Activated naive CD8-positive, alpha-beta T cell treated with anti-CD3 and anti-CD28 coated beads, Interleukin-2, amount 10 ng/mL, durations not matched to agents 7 days and 5 days (primary cell): ENCODE results near the gene DDX10. TPM values are rescaled to one million over a fixed set of nuclear protein-coding genes. Genes with fewer than 3 reads are reported as not detected.

ENCODE experiments used
- ATAC-seq: fragments of 150-1000 bp; cut with Tn5 transposase; one replicate; pipeline ENCODE4 v1.10.0; 2021; ENCODE audit warnings: low read depth, moderate library complexity
- POLR2A ChIA-PET: fragments of 350-600 bp; sonication (Branson Sonifier 250); formaldehyde crosslinking; loops from one replicate; lab custom pipeline; 2021; ENCODE audit warnings: antibody characterized with exemption; lab: Charles Lee
- DNase-seq: peaks from one replicate; pipeline ENCODE4 v3.0.0; 2021
- H3K27ac Mint-ChIP-seq: one replicate; pipeline ENCODE4 v1.8.0; 2022; ENCODE audit warnings: mild to moderate bottlenecking, mixed read lengths
- H3K27me3 Mint-ChIP-seq: one replicate; pipeline ENCODE4 v1.8.0; 2022; ENCODE audit warnings: mild to moderate bottlenecking, moderate library complexity, mixed read lengths
- H3K36me3 Mint-ChIP-seq: one replicate; pipeline ENCODE4 v1.8.0; 2021; ENCODE audit warnings: mild to moderate bottlenecking, mixed read lengths
- H3K4me1 Mint-ChIP-seq: one replicate; pipeline ENCODE4 v1.8.0; 2021; ENCODE audit warnings: mixed read lengths
- H3K4me3 Mint-ChIP-seq: one replicate; pipeline ENCODE4 v1.8.0; 2022; ENCODE audit warnings: mild to moderate bottlenecking, moderate library complexity, mixed read lengths
- H3K9me3 Mint-ChIP-seq: one replicate; pipeline ENCODE4 v1.8.0; 2021; ENCODE audit warnings: mixed read lengths
- total RNA-seq, 2 experiments: library from RNA; stranded (reverse); gene quantifications; one replicate each; pipeline ENCODE4 v1.2.3, GENCODE V29; 2021

Gene DDX10
- total RNA-seq, 2 experiments from 2014 or later = 22.0 to 24.7 TPM

DNA sequence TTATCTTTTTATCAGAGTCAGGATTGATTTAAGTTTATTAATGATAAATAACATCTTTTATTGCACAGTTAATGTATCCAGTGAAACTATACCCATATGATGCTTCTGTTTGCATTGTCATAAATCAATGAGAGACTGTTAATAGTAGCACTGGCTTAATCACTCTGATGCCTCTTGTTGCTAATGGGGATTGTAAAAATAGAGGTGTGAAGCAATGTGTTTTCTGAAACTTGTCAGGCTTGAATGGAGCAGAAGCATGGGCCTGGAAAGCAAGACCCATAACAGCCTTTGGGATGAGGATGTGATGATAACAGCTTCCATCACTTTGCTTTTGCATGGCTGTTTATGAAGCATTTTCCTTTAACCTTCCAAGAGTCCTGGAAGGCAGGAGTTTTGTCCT is 319.7 kb downstream of the DDX10 start:
- DNase-seq = no peak
- H3K27ac Mint-ChIP-seq = no peak overlapping the region
- H3K36me3 Mint-ChIP-seq = no peaks in the 10 kb centered on the region
- H3K27me3 Mint-ChIP-seq = peaks cover 5% of the 10 kb centered on the region
- no peak overlapping the region for H3K4me3 Mint-ChIP-seq
- no peak for ATAC-seq
- H3K4me1 Mint-ChIP-seq = no peaks in the 10 kb centered on the region
- peaks cover 6% of the 10 kb centered on the region for H3K9me3 Mint-ChIP-seq
- POLR2A ChIA-PET = no interaction called here

DNA sequence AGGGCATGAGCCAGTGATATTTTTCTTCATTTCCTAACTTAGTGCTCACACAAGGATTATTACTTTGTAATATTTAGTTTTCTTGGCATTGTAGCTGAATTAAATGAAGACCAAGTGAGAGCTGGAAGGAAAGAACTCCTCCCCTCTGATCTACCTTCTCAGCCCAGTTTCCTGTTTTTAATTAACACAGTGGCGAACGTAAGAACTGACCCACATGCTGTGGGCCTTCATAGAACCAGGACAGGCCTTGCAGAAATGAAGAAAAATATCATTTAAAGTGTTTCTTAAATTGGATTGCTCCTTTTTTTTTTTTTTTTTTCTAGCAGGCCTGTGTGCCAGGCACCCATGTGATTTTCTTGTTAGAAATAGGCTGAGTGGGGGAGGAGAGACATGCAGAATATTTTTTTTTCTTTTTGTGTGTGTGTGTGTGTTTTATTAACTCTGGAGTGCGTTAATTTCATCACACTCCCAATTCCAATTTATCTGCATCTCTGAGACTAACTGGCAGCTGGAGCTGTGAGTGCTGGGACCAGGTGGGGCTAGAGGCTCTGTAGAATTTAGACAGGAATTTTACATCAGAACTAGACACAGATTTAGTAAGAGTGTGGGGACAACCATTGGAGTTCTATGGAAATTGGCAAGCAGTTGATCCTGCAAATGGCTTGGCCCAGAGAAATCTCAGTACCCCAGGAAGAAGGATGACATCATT is 320.5 kb downstream of the DDX10 start:
- H3K4me1 Mint-ChIP-seq = no peaks in the 10 kb centered on the region
- DNase-seq (no peak), ATAC-seq (no peak)
- H3K9me3 Mint-ChIP-seq = peaks cover 6% of the 10 kb centered on the region
- POLR2A ChIA-PET = no interaction called here
- no peaks in the 10 kb centered on the region for H3K36me3 Mint-ChIP-seq
- no peak overlapping the region for H3K27ac Mint-ChIP-seq
- H3K27me3 Mint-ChIP-seq = peaks cover 5% of the 10 kb centered on the region
- H3K4me3 Mint-ChIP-seq = no peak overlapping the region

DNA sequence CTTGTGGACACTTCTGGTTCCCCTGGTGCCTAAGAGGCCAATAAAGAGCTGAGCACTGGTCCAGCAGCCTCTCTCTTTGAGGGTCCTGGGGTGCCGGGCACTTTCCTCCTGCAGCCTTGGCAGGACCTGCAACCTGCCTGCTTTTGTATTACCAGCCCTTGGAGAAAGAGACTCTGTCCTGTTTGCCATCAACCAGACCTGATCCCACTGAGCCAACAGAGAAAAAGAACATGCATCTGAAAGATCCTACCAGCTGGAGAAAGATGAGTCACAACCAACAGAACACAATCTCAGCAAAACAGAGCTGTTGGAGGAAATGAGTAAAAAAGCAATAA is 321.0 kb downstream of the DDX10 start:
- H3K9me3 Mint-ChIP-seq = peaks cover 3% of the 10 kb centered on the region

More for the DNA sequence above, 321.0 kb downstream of the DDX10 start:
- Mint-ChIP-seq H3K27ac (no peak overlapping the region), H3K36me3 (no peaks in the 10 kb centered on the region), H3K4me1 (no peaks in the 10 kb centered on the region), H3K4me3 (no peak overlapping the region), H3K27me3 (peaks cover 5% of the 10 kb centered on the region)
- ATAC-seq (no peak), DNase-seq (no peak)
- POLR2A ChIA-PET = no interaction called here

Other genes with a start within 250 kb of the DDX10 start
- gene C11orf65, start 197.5 kb upstream of the DDX10 start, total RNA-seq = under 1 TPM; 0.57 to 0.80 TPM
- 10 to 100 TPM; 25.1 to 26.2 TPM for gene POGLUT3, start 166.7 kb upstream of the DDX10 start, total RNA-seq
- 1 to 10 TPM; 2.5 to 3.7 TPM for gene EXPH5, start 71.3 kb upstream of the DDX10 start, total RNA-seq